HepG2 (cell line): ENCODE results near the gene BCAS3. TPM values are rescaled to one million over a fixed set of nuclear protein-coding genes. Genes with fewer than 3 reads are reported as not detected.
A peak's percentile ranks its signal among the peaks of the same experiment; 100 is the strongest.

ENCODE experiments used
- ATF3 ChIP-seq: sonication (generic); formaldehyde crosslinking; IDR thresholded peaks from 2 replicates; pipeline ENCODE4 v1.4.0; 2020; ENCODE audit warnings: missing genetic modification reagents
- CCDC6 ChIP-seq: sonication (generic); formaldehyde crosslinking; IDR thresholded peaks from 2 replicates; pipeline ENCODE4 v1.8.1; 2022; ENCODE audit warnings: mild to moderate bottlenecking, missing genetic modification reagents, moderate library complexity
- FOXA3 ChIP-seq: IDR thresholded peaks from 2 replicates; pipeline ENCODE4 v1.6.1; 2016; ENCODE audit warnings: missing genetic modification reagents, missing compliant biosample characterization
- IRF1 ChIP-seq: sonication (generic); formaldehyde crosslinking; IDR thresholded peaks from 2 replicates; pipeline ENCODE4 v1.4.0; 2020; ENCODE audit warnings: low read depth, mild to moderate bottlenecking, missing genetic modification reagents
- JUND ChIP-seq: sonication (generic); formaldehyde crosslinking; IDR thresholded peaks from 2 replicates; pipeline ENCODE4 v1.8.0; 2022; ENCODE audit warnings: mild to moderate bottlenecking, missing genetic modification reagents
- MED1 ChIP-seq: sonication (generic); formaldehyde crosslinking; IDR thresholded peaks from 2 replicates; pipeline ENCODE4 v1.4.0; 2020; ENCODE audit warnings: missing genetic modification reagents
- MEIS2 ChIP-seq: sonication (generic); formaldehyde crosslinking; IDR thresholded peaks from 2 replicates; pipeline ENCODE4 v1.9.0; 2021; ENCODE audit warnings: mild to moderate bottlenecking, missing genetic modification reagents
- MTA3 ChIP-seq: sonication (generic); formaldehyde crosslinking; IDR thresholded peaks from 2 replicates; pipeline ENCODE4 v1.4.0; 2020; ENCODE audit warnings: missing genetic modification reagents
- TEAD2 ChIP-seq: sonication (generic); formaldehyde crosslinking; IDR thresholded peaks from 2 replicates; pipeline ENCODE4 v1.9.0; 2021; ENCODE audit warnings: missing genetic modification reagents
- THAP11 ChIP-seq: IDR thresholded peaks from 2 replicates; pipeline ENCODE4 v1.6.1; 2016; ENCODE audit warnings: missing biosample characterization, missing genetic modification reagents
- ZFP41 ChIP-seq: sonication (generic); formaldehyde crosslinking; IDR thresholded peaks from 2 replicates; pipeline ENCODE4 v1.4.0; 2020; ENCODE audit warnings: mild to moderate bottlenecking, missing genetic modification reagents, borderline replicate concordance
- ZNF121 ChIP-seq: sonication (generic); formaldehyde crosslinking; IDR thresholded peaks from 2 replicates; pipeline ENCODE4 v1.5.0; 2020; ENCODE audit warnings: mild to moderate bottlenecking, missing genetic modification reagents
- ZNF530 ChIP-seq: sonication (generic); formaldehyde crosslinking; IDR thresholded peaks from 2 replicates; pipeline ENCODE4 v1.5.0; 2020; ENCODE audit warnings: low read depth, mild to moderate bottlenecking, missing genetic modification reagents
- ZNF543 ChIP-seq: sonication (generic); formaldehyde crosslinking; IDR thresholded peaks from 2 replicates; pipeline ENCODE4 v1.4.0; 2020; ENCODE audit warnings: mild to moderate bottlenecking, missing genetic modification reagents
- ZNF550 ChIP-seq: sonication (generic); formaldehyde crosslinking; IDR thresholded peaks from 2 replicates; pipeline ENCODE4 v1.4.0; 2020; ENCODE audit warnings: mild to moderate bottlenecking, missing genetic modification reagents, borderline replicate concordance
- ZNF639 ChIP-seq: conservative IDR thresholded peaks from 2 replicates; pipeline ENCODE4 v1.6.1; 2018; ENCODE audit warnings: missing genetic modification reagents
- ZNF792 ChIP-seq: IDR thresholded peaks from 2 replicates; pipeline ENCODE4 v1.6.1; 2016
- ZSCAN12 ChIP-seq: sonication (generic); formaldehyde crosslinking; IDR thresholded peaks from 2 replicates; pipeline ENCODE4 v1.9.0; 2021; ENCODE audit warnings: mild to moderate bottlenecking, missing genetic modification reagents
- polyA plus RNA-seq, 8 experiments: library from polyadenylated mRNA; depleted of rRNA in 3 of 8; stranded (reverse) in 7 of 8; unstranded in 1 of 8; fragments of >200 nt; fragmentation: Illumina TruSeq in 4 of 8; extraction: Trizol in 4 of 8; gene quantifications; 2 replicates each; pipeline versions ENCODE4 v1.2.1 to v1.2.3, GENCODE V29; 2011 to 2016; ENCODE audit warnings: low read depth in 4 of 8, missing spikeins in 1 of 8, mixed read lengths in 1 of 8; ENCODE audit not compliant: insufficient read depth in 1 of 8
- total RNA-seq, 5 experiments: library from RNA; depleted of rRNA; stranded (reverse); fragments of >200 nt; fragmentation: Illumina TruSeq; extraction: Trizol; gene quantifications; 2 replicates each; pipeline ENCODE4 v1.2.3, GENCODE V29; 2016; ENCODE audit warnings: low read depth in 1 of 5
- TF ChIP-seq, protein P1 (sequence below): sonication (generic); formaldehyde crosslinking; IDR thresholded peaks from 2 replicates; pipeline ENCODE4 v1.4.0; 2020; ENCODE audit warnings: missing genetic modification reagents, borderline replicate concordance
- TF ChIP-seq, protein P2 (sequence below): sonication (generic); formaldehyde crosslinking; IDR thresholded peaks from 2 replicates; pipeline ENCODE4 v1.4.0; 2020; ENCODE audit warnings: mild to moderate bottlenecking, missing genetic modification reagents

BCAS3 gene
- total and polyA plus RNA-seq, 2 of the 13 experiments (the other 11 are each of a cell fraction or from before 2014, with no cell fraction given), result 10.7 to 11.2 TPM

DNA sequence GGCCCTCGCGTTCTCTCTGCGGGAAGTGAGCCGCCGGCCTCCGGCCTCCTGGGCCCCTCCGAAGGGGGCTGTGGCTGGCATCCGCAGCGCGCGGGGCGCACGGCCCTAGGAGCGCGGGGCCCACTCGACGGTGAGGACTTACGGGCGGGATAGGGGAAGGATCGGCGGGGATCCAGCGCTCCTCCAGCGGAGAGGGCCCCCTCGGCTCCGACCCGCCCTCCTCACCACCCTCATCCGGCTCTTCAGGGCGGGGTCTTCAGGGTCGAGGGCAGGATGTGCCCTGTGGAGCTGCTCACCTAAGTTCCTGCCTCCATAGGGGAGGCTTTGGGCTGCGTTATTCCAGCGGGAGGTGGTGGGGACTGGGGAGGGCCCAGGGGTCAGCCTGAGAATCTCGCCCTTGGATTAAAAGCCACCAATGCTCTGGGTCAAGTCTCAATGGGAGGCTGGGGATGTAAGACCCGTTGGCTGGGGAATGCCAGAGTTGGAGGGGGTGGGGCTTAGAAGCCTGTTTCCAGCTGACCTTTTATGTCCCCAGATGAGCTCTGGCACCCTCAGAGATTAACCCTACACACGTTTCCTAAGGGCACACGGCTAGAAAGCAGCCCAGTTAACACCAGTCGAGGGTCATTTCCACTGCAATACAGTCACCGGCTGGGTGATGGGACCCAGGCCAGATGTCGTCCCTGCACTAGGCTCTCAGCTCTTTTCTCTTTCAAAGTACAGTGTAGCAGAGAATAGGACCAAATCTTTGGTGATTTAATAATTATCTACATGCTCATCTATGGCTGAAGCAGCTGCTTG is 735.4 kb downstream of the BCAS3 start (continued):
- TF ChIP-seq, protein P1, sequence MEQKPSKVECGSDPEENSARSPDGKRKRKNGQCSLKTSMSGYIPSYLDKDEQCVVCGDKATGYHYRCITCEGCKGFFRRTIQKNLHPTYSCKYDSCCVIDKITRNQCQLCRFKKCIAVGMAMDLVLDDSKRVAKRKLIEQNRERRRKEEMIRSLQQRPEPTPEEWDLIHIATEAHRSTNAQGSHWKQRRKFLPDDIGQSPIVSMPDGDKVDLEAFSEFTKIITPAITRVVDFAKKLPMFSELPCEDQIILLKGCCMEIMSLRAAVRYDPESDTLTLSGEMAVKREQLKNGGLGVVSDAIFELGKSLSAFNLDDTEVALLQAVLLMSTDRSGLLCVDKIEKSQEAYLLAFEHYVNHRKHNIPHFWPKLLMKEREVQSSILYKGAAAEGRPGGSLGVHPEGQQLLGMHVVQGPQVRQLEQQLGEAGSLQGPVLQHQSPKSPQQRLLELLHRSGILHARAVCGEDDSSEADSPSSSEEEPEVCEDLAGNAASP (CRISPR knock-in tag), result 0 out of 2 replicates have a peak, but pooled peaks have one; percentile 22
- TF ChIP-seq FOXA3 (CRISPR knock-in tag) (no peak), THAP11 (peak; percentile 7; the same call in 1 of the 2 replicates), ZNF530 (CRISPR knock-in tag) (peak; percentile 84; the same call in 1 of the 2 replicates), ZNF792 (0 out of 2 replicates have a peak, but pooled peaks have one; percentile 13), IRF1 (0 out of 2 replicates have a peak, but pooled peaks have one; percentile 4), ZNF121 (CRISPR knock-in tag) (0 out of 2 replicates have a peak, but pooled peaks have one; percentile 54), ZNF639 (CRISPR knock-in tag) (0 out of 2 replicates have a peak, but pooled peaks have one; percentile 1), CCDC6 (CRISPR knock-in tag) (peak; percentile 15; the same call in 1 of the 2 replicates), ZSCAN12 (CRISPR knock-in tag) (no peak), ATF3 (peak; percentile 10; the same call in 1 of the 2 replicates), ZNF550 (CRISPR knock-in tag) (0 out of 2 replicates have a peak, but pooled peaks have one; percentile 19), ZFP41 (CRISPR knock-in tag) (peak; percentile 16; the same call in 1 of the 2 replicates), JUND (0 out of 2 replicates have a peak, but pooled peaks have one; percentile 17), ZNF543 (CRISPR knock-in tag) (peak; percentile 99), MEIS2 (CRISPR knock-in tag) (peak; percentile 47; the same call in 1 of the 2 replicates), MTA3 (CRISPR knock-in tag) (no peak), TEAD2 (CRISPR knock-in tag) (no peak), MED1 (0 out of 2 replicates have a peak, but pooled peaks have one; percentile 19)
- TF ChIP-seq, protein P2, sequence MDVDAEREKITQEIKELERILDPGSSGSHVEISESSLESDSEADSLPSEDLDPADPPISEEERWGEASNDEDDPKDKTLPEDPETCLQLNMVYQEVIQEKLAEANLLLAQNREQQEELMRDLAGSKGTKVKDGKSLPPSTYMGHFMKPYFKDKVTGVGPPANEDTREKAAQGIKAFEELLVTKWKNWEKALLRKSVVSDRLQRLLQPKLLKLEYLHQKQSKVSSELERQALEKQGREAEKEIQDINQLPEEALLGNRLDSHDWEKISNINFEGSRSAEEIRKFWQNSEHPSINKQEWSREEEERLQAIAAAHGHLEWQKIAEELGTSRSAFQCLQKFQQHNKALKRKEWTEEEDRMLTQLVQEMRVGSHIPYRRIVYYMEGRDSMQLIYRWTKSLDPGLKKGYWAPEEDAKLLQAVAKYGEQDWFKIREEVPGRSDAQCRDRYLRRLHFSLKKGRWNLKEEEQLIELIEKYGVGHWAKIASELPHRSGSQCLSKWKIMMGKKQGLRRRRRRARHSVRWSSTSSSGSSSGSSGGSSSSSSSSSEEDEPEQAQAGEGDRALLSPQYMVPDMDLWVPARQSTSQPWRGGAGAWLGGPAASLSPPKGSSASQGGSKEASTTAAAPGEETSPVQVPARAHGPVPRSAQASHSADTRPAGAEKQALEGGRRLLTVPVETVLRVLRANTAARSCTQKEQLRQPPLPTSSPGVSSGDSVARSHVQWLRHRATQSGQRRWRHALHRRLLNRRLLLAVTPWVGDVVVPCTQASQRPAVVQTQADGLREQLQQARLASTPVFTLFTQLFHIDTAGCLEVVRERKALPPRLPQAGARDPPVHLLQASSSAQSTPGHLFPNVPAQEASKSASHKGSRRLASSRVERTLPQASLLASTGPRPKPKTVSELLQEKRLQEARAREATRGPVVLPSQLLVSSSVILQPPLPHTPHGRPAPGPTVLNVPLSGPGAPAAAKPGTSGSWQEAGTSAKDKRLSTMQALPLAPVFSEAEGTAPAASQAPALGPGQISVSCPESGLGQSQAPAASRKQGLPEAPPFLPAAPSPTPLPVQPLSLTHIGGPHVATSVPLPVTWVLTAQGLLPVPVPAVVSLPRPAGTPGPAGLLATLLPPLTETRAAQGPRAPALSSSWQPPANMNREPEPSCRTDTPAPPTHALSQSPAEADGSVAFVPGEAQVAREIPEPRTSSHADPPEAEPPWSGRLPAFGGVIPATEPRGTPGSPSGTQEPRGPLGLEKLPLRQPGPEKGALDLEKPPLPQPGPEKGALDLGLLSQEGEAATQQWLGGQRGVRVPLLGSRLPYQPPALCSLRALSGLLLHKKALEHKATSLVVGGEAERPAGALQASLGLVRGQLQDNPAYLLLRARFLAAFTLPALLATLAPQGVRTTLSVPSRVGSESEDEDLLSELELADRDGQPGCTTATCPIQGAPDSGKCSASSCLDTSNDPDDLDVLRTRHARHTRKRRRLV, result 0 out of 2 replicates have a peak, but pooled peaks have one; percentile 33
